ENCODE results near the gene S100PBP. TPM values are rescaled to one million over a fixed set of nuclear protein-coding genes. Genes with fewer than 3 reads are reported as not detected.

The S100PBP gene
- total and polyA plus RNA-seq, 10 of the 15 experiments (the other 5 are each of a cell fraction or from before 2014, with no cell fraction given) = 17.0 to 98.3 (median 40.6) TPM

GRCh38 chr1:32806290-32806689 lies 11.2 kb upstream of the S100PBP start:
- FAIRE-seq = no peak
- BruUV-seq (replicated peaks) = no TSS peak
- intact Hi-C loops (cut with micrococcal nuclease; ENCODE audit: unreplicated experiment) (no loop called here), in situ Hi-C loops (cut with MboI) (no loop called here)
- no peak overlapping the region for H3K9ac ChIP-seq (ENCODE audit: control insufficient read depth, insufficient read depth, low read length)
- no peak overlapping the region for H3K4me3 ChIP-seq
- no peak overlapping the region for H2AFZ ChIP-seq (ENCODE audit: control insufficient read depth, low read depth, low read length)
- ChIA-PET RAD21 (ENCODE audit: unreplicated experiment) (no interaction called here), SMC1A (ENCODE audit: uncharacterized antibody, unreplicated experiment) (no interaction called here), CTCF (interaction anchor here (1.4 kb wide), 1 partner anchor 67 kb away, joined by 3 read pairs; no protein-coding TSS in a partner anchor), POLR2A (interaction anchor here (1.4 kb wide), 1 partner anchor 10 kb away, joined by 4 read pairs; no protein-coding TSS in a partner anchor)
- no peak for TF ChIP-seq ZBTB11 (CRISPR knock-in tag; IDR thresholded peaks at IDR 0.05)
- no peak for TF ChIP-seq RUNX3 (IDR thresholded peaks at IDR 0.05; ENCODE audit: low read length)
- TF ChIP-seq JUND (IDR thresholded peaks at IDR 0.05; ENCODE audit: low read depth, low read length) = no peak
- TF ChIP-seq ZZZ3 (IDR thresholded peaks at IDR 0.05; ENCODE audit: control insufficient read depth, insufficient read length, low read depth) = no peak
- no peak for TF ChIP-seq ZNF687 (IDR thresholded peaks at IDR 0.05)
- H3K9me3 ChIP-seq (replicated peaks; ENCODE audit: control insufficient read depth, insufficient read depth, low read length) = no peaks in the 10 kb centered on the region; the same call in 2 of the 3 replicates
- H3K27me3 ChIP-seq (replicated peaks in 1 of 2; ENCODE audit: control insufficient read depth in 2 of 2, insufficient read depth in 2 of 2, low read length in 1 of 2) = no peaks in the 10 kb centered on the region
- peaks cover 6% of the 10 kb centered on the region; the same call in 1 of the 2 replicates for H3K4me1 ChIP-seq (ENCODE audit: control insufficient read depth, insufficient read depth, low read length)
- WGBS (ENCODE audit: insufficient coverage, insufficient replicate concordance, low lambda C conversion rate, missing lambda C conversion rate) = over 99% methylated on average over 6 of the region's 6 CpGs
- no peak overlapping the region for H3K4me2 ChIP-seq (ENCODE audit: control insufficient read depth, insufficient read depth)
- peaks cover 18 to 36% of the 10 kb centered on the region in 2 experiments for H3K36me3 ChIP-seq (ENCODE audit: control insufficient read depth in 2 of 2, insufficient read depth in 2 of 2, low read length in 1 of 2)
- no peak for DNase-seq (ENCODE audit: low read depth, low spot score)
- no peak for ATAC-seq
- no peak overlapping the region for H3K27ac ChIP-seq (ENCODE audit: control insufficient read depth, insufficient read depth)
- peaks cover 16% of the 10 kb centered on the region for H3K79me2 ChIP-seq (ENCODE audit: control insufficient read depth, insufficient read depth, low read length)
- H4K20me1 ChIP-seq (ENCODE audit: control insufficient read depth, insufficient read depth) = peaks cover 4% of the 10 kb centered on the region

Measured in GM12878 (cell line).